H9 (cell line): ENCODE measurements around the gene CXCR3. TPM values are rescaled to one million over a fixed set of nuclear protein-coding genes. Genes with fewer than 3 reads are reported as not detected.

Source experiments
- DNase-seq: peaks from one replicate; pipeline ENCODE4 v3.0.0-alpha.2; 2017
- H2AFZ ChIP-seq: one replicate; pipeline ENCODE4 v1.6.1; 2013; ENCODE audit warnings: mild to moderate bottlenecking, low read length, control low read depth, moderate library complexity
- H2AK5ac ChIP-seq: 2 replicates; pipeline ENCODE4 v1.6.1; 2013; ENCODE audit warnings: low read length, control low read depth, mixed read lengths; ENCODE audit not compliant: insufficient read length
- H2BK120ac ChIP-seq: one replicate; pipeline ENCODE4 v1.6.1; 2013; ENCODE audit warnings: low read depth, mild to moderate bottlenecking, low read length, control low read depth, inconsistent platforms; ENCODE audit not compliant: poor library complexity, severe bottlenecking
- H2BK12ac ChIP-seq: 2 replicates; pipeline ENCODE4 v1.6.1; 2013; ENCODE audit warnings: low read length, control low read depth, mixed read lengths, low read depth; ENCODE audit not compliant: insufficient read length
- H2BK15ac ChIP-seq: 2 replicates; pipeline ENCODE4 v1.6.1; 2013; ENCODE audit warnings: low read depth, low read length, control low read depth
- H2BK20ac ChIP-seq: one replicate; pipeline ENCODE4 v1.6.1; 2013; ENCODE audit warnings: low read depth, mild to moderate bottlenecking, low read length, control low read depth, inconsistent platforms; ENCODE audit not compliant: poor library complexity, severe bottlenecking
- H2BK5ac ChIP-seq: 2 replicates; pipeline ENCODE4 v1.6.1; 2013; ENCODE audit warnings: low read length, control low read depth, mixed read lengths; ENCODE audit not compliant: insufficient read length
- H3K14ac ChIP-seq: 2 replicates; pipeline ENCODE4 v1.6.1; 2013; ENCODE audit warnings: low read length, control low read depth; ENCODE audit not compliant: insufficient read depth
- H3K18ac ChIP-seq: 2 replicates; pipeline ENCODE4 v1.6.1; 2013; ENCODE audit warnings: low read depth, mild to moderate bottlenecking, mixed read lengths, low read length, control low read depth; ENCODE audit not compliant: insufficient read length
- H3K23ac ChIP-seq: 2 replicates; pipeline ENCODE4 v1.6.1; 2013; ENCODE audit warnings: low read length, control low read depth, mixed read lengths, low read depth; ENCODE audit not compliant: insufficient read length
- H3K23me2 ChIP-seq: 2 replicates; pipeline ENCODE4 v1.6.1; 2013; ENCODE audit warnings: low read depth, mild to moderate bottlenecking, mixed read lengths, low read length, control low read depth; ENCODE audit not compliant: insufficient read length, poor library complexity, severe bottlenecking
- H3K27ac ChIP-seq: 2 replicates; pipeline ENCODE4 v1.5.1; 2013; ENCODE audit warnings: low read length, control low read depth, mixed read lengths, low read depth; ENCODE audit not compliant: insufficient read length
- H3K27me3 ChIP-seq: 2 replicates; pipeline ENCODE4 v1.6.1; 2013; ENCODE audit warnings: low read length, control low read depth, inconsistent platforms; ENCODE audit not compliant: insufficient read depth
- H3K4ac ChIP-seq: 2 replicates; pipeline ENCODE4 v1.6.1; 2013; ENCODE audit warnings: low read depth, mild to moderate bottlenecking, control low read depth, inconsistent platforms, low read length, moderate library complexity
- H3K4me1 ChIP-seq: 2 replicates; pipeline ENCODE4 v1.6.1; 2013; ENCODE audit warnings: low read length, control low read depth, inconsistent platforms; ENCODE audit not compliant: insufficient read depth
- H3K4me2 ChIP-seq: 2 replicates; pipeline ENCODE4 v1.6.1; 2013; ENCODE audit warnings: low read length, control low read depth, mixed read lengths; ENCODE audit not compliant: insufficient read length, insufficient read depth
- H3K56ac ChIP-seq: 2 replicates; pipeline ENCODE4 v1.6.1; 2013; ENCODE audit warnings: low read depth, mild to moderate bottlenecking, mixed read lengths, low read length, control low read depth; ENCODE audit not compliant: insufficient read length
- H3K79me1 ChIP-seq: 2 replicates; pipeline ENCODE4 v1.6.1; 2013; ENCODE audit warnings: low read depth, mild to moderate bottlenecking, moderate library complexity, low read length, control low read depth, inconsistent platforms; ENCODE audit not compliant: insufficient read depth, poor library complexity, severe bottlenecking
- H3K79me2 ChIP-seq: 2 replicates; pipeline ENCODE4 v1.6.1; 2013; ENCODE audit warnings: low read length, control low read depth, inconsistent platforms; ENCODE audit not compliant: insufficient read depth
- H3K9ac ChIP-seq: 2 replicates; pipeline ENCODE4 v1.6.1; 2013; ENCODE audit warnings: low read length, control low read depth, mixed read lengths; ENCODE audit not compliant: insufficient read length; ENCODE audit errors: extremely low read depth
- H3K9me3 ChIP-seq: one replicate; pipeline ENCODE4 v1.6.1; 2013; ENCODE audit warnings: low read depth, low read length, inconsistent platforms; ENCODE audit not compliant: control insufficient read depth
- H3T11ph ChIP-seq: one replicate; pipeline ENCODE4 v1.6.1; 2013; ENCODE audit warnings: mild to moderate bottlenecking, low read length, control low read depth, inconsistent platforms
- H4K20me1 ChIP-seq: one replicate; pipeline ENCODE4 v1.6.1; 2013; ENCODE audit not compliant: control insufficient read depth, insufficient read length, insufficient read depth
- H4K5ac ChIP-seq: 2 replicates; pipeline ENCODE4 v1.6.1; 2013; ENCODE audit warnings: low read depth, mild to moderate bottlenecking, mixed read lengths, low read length, control low read depth; ENCODE audit not compliant: insufficient read length
- H4K8ac ChIP-seq: replicated peaks from 2 replicates; pipeline ENCODE4 v1.6.1; 2013; ENCODE audit warnings: low read length, control low read depth, mixed read lengths, low read depth; ENCODE audit not compliant: insufficient read length
- H4K91ac ChIP-seq: 2 replicates; pipeline ENCODE4 v1.6.1; 2013; ENCODE audit warnings: low read depth, mild to moderate bottlenecking, moderate library complexity, mixed read lengths, low read length, control low read depth; ENCODE audit not compliant: insufficient read length
- H3K27ac Mint-ChIP-seq, 3 experiments: 2 replicates in 2 of 3; 3 replicates in 1 of 3; pipeline ENCODE4 v1.8.0; 2020 to 2021; ENCODE audit warnings: mixed read lengths in 3 of 3, mild to moderate bottlenecking in 1 of 3, moderate library complexity in 1 of 3
- H3K27me3 Mint-ChIP-seq: 2 replicates; pipeline ENCODE4 v1.8.0; 2021; ENCODE audit warnings: low read depth, mild to moderate bottlenecking, moderate library complexity, mixed read lengths
- H3K36me3 Mint-ChIP-seq, 3 experiments: 2 replicates in 2 of 3; 3 replicates in 1 of 3; pipeline ENCODE4 v1.8.0; 2020 to 2021; ENCODE audit warnings: low read depth in 3 of 3, mixed read lengths in 3 of 3; ENCODE audit not compliant: insufficient read depth in 1 of 3
- H3K4me1 Mint-ChIP-seq, 2 experiments: 2 replicates each; pipeline ENCODE4 v1.8.0; 2020; ENCODE audit warnings: mixed read lengths in 2 of 2
- H3K4me3 Mint-ChIP-seq, 2 experiments: 2 replicates in 1 of 2; 3 replicates in 1 of 2; pipeline ENCODE4 v1.8.0; 2020 to 2021; ENCODE audit warnings: mild to moderate bottlenecking in 2 of 2, mixed read lengths in 2 of 2, moderate library complexity in 1 of 2
- H3K9me3 Mint-ChIP-seq, 2 experiments: 2 replicates in 1 of 2; 3 replicates in 1 of 2; pipeline ENCODE4 v1.8.0; 2020; ENCODE audit warnings: mild to moderate bottlenecking in 2 of 2, mixed read lengths in 2 of 2, moderate library complexity in 1 of 2
- WGBS: extraction: QIAGEN DNeasy Blood & Tissue Kit; methylation state at CpG from one replicate; pipeline ENCODE4 v1.1.7; 2013; ENCODE audit warnings: missing lambda C conversion rate, low lambda C conversion rate, mixed read lengths; ENCODE audit not compliant: insufficient read length; ENCODE audit errors: extremely low coverage; 5-methylcytosine and 5-hydroxymethylcytosine counted together
- total RNA-seq: library from RNA; stranded (reverse); gene quantifications from 2 replicates; pipeline ENCODE4 v1.2.1, GENCODE V29; 2021
- TF ChIP-seq, protein P1 (sequence below): fragments of 200-600 bp; sonication (generic); conservative IDR thresholded peaks from 3 replicates; pipeline ENCODE4 v1.8.0; 2021; ENCODE audit warnings: antibody characterized with exemption, mild to moderate bottlenecking

CXCR3 gene
- total RNA-seq, 1 experiment from 2014 or later = not detected

DNA sequence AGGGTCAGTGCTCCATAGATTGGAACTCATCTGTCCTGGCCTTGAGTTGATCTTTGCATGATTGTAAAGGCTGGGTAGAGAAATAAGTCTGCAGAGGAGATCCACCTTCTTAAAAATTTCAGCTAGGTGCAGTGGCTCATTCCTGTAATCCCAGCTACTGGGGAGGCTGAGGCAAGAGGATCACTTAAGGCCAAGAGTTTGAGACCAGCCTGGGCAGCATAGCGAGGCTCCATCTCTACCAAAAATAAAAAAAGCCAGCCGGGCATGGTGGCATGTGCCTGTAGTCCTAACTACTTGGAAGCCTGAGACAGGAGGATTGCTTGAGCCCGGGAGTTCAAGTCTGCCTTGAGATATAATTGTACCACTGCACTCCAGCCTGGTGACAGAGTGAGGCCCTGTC, 476 bp upstream of the CXCR3 start:
- H2BK120ac ChIP-seq = no peak overlapping the region
- Mint-ChIP-seq H3K36me3 (peaks cover 0 to 13% (median 8%) of the 10 kb centered on the region in 3 experiments; a peak in 5 of 7 replicates), H3K9me3 (peaks cover 68 to 87% of the 10 kb centered on the region in 2 experiments), H3K4me3 (no peak overlapping the region), H3K27ac (peak overlapping the region in 1 of 3 experiments; percentile 49; a peak in 1 of 7 replicates), H3K4me1 (0 out of 4 replicates have a peak, but pooled peaks cover 0 to 12% of the 10 kb centered on the region in 2 experiments), H3K27me3 (no peaks in the 10 kb centered on the region)
- peaks cover 33% of the 10 kb centered on the region for H3K9me3 ChIP-seq
- H3K27ac ChIP-seq = no peak overlapping the region
- no peak overlapping the region for H4K5ac ChIP-seq
- DNase-seq = no peak
- H2BK12ac ChIP-seq = no peak overlapping the region
- H3K79me2 ChIP-seq = no peaks in the 10 kb centered on the region
- TF ChIP-seq, protein P1, sequence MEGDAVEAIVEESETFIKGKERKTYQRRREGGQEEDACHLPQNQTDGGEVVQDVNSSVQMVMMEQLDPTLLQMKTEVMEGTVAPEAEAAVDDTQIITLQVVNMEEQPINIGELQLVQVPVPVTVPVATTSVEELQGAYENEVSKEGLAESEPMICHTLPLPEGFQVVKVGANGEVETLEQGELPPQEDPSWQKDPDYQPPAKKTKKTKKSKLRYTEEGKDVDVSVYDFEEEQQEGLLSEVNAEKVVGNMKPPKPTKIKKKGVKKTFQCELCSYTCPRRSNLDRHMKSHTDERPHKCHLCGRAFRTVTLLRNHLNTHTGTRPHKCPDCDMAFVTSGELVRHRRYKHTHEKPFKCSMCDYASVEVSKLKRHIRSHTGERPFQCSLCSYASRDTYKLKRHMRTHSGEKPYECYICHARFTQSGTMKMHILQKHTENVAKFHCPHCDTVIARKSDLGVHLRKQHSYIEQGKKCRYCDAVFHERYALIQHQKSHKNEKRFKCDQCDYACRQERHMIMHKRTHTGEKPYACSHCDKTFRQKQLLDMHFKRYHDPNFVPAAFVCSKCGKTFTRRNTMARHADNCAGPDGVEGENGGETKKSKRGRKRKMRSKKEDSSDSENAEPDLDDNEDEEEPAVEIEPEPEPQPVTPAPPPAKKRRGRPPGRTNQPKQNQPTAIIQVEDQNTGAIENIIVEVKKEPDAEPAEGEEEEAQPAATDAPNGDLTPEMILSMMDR = no peak
- no peaks in the 10 kb centered on the region for H3K4me1 ChIP-seq
- no peaks in the 10 kb centered on the region for H4K20me1 ChIP-seq
- no peak overlapping the region for H3T11ph ChIP-seq
- no peak overlapping the region for H3K4ac ChIP-seq
- no peak overlapping the region for H3K23ac ChIP-seq
- H4K91ac ChIP-seq = no peak overlapping the region
- no peaks in the 10 kb centered on the region for H3K23me2 ChIP-seq
- no peak overlapping the region for H2BK5ac ChIP-seq
- no peak overlapping the region for H4K8ac ChIP-seq
- no peak overlapping the region for H2AFZ ChIP-seq
- H2AK5ac ChIP-seq = no peak overlapping the region
- no peak overlapping the region for H3K14ac ChIP-seq
- no peak overlapping the region for H3K18ac ChIP-seq
- H2BK15ac ChIP-seq = no peak overlapping the region
- WGBS = no CpG with 5 or more reads among the region's 3 CpGs
- H3K79me1 ChIP-seq = no peaks in the 10 kb centered on the region
- no peak overlapping the region for H3K9ac ChIP-seq
- H3K4me2 ChIP-seq = no peak overlapping the region
- no peaks in the 10 kb centered on the region for H3K27me3 ChIP-seq
- no peak overlapping the region for H3K56ac ChIP-seq
- no peak overlapping the region for H2BK20ac ChIP-seq
